Measurements from ENCODE around the gene TMEM63C. TPM values are rescaled to one million over a fixed set of nuclear protein-coding genes. Genes with fewer than 3 reads are reported as not detected.

The TMEM63C gene
- total RNA-seq, 1 donor from 2014 or later = 39.9 TPM

DNA sequence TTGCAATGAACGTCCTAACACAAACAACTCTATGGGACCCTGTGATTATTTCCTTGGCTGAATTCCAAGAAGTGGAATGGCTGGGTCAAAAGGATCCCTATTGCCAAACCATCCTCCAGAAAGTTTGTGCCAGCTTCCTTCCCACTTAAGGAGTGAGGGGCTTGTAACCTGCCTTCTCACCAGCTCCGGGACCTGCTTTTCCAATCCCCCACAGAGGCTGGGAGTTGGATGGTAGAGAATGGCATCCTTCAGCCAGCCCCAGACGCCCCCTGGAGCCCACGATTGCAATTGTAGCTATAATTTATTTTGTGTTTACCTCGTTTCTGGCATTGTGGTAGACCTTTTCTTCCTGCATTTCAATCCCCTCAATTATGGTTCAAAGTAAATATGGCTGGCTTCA, 30.4 kb upstream of the TMEM63C start:
- H3K36me3 Mint-ChIP-seq (ENCODE audit: unreplicated experiment) = no peaks in the 10 kb centered on the region
- TF ChIP-seq CTCF (IDR thresholded peaks at IDR 0.05; ENCODE audit: partially characterized antibody, unreplicated experiment) = peak; percentile 59
- H3K4me3 Mint-ChIP-seq (ENCODE audit: unreplicated experiment) = no peak overlapping the region
- H3K27me3 Mint-ChIP-seq (ENCODE audit: unreplicated experiment) = peaks cover 10% of the 10 kb centered on the region
- H3K4me1 Mint-ChIP-seq (ENCODE audit: low read depth, unreplicated experiment) = peaks cover 25% of the 10 kb centered on the region
- peak overlapping the region; percentile 53 for H3K27ac Mint-ChIP-seq (ENCODE audit: unreplicated experiment)
- DNase-seq = peak; percentile 65
- H3K9me3 Mint-ChIP-seq (ENCODE audit: unreplicated experiment) = peaks cover 1% of the 10 kb centered on the region

DNA sequence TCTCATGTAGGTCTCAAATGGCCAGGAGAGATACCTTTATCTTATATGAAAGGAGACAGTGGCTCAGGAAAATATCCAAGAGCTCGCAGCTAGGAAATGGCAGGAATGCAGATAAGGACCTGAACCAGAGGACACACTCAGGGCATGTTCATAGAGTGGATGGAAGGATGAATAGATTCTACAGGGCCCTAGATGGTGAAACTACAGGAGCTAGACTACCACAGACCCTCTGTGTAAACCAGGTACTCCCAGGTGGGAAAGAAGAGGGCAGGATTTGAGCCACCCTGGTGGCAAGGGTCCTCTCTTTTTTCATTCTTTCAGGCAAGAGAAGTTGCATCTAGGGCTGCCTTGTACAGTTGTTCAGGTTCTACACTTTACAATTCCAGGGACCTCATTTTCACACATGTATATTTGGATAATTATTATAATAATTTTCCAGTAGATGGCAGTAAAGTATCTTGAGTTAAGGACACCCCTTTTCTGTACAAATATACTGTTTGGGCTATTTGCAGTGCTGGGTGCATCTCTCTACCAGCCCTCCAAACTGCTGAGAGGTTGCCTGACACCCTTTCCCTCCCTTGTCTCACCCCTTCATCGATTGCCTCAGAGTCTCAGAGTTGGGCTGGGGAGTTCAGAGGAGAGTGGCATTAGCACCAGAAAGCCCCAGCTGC, 29.5 kb upstream of the TMEM63C start:
- H3K27me3 Mint-ChIP-seq (ENCODE audit: unreplicated experiment) = peaks cover 8% of the 10 kb centered on the region
- no peak overlapping the region for H3K27ac Mint-ChIP-seq (ENCODE audit: unreplicated experiment)
- no peak for DNase-seq

DNA sequence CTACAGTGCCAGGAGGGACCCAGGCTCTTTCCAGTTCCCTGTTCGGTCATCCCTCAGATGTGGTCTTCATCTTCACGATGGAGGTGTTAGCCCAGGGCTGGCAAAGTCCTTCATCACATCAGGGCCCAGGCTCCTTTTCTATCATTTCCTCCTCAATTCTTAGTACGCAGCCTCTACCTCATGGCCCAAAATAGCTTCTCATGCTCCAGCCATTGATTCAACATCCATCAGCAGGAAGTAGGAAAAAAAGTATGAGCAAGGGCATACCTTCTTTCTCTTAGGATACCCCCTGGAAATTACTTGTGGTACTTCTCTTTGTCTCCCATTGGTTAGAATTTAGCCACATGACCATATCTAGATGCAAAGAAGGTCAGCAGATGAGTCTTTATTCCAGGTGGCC, 27.8 kb upstream of the TMEM63C start:
- Mint-ChIP-seq H3K4me1 (ENCODE audit: low read depth, unreplicated experiment) (peaks cover 24% of the 10 kb centered on the region), H3K9me3 (ENCODE audit: unreplicated experiment) (peaks cover 8% of the 10 kb centered on the region)
- no peak for DNase-seq

More for the DNA sequence above, 29.5 kb upstream of the TMEM63C start:
- Mint-ChIP-seq H3K9me3 (ENCODE audit: unreplicated experiment) (peaks cover 1% of the 10 kb centered on the region), H3K36me3 (ENCODE audit: unreplicated experiment) (no peaks in the 10 kb centered on the region), H3K4me1 (ENCODE audit: low read depth, unreplicated experiment) (peaks cover 18% of the 10 kb centered on the region), H3K4me3 (ENCODE audit: unreplicated experiment) (no peak overlapping the region)
- TF ChIP-seq CTCF (IDR thresholded peaks at IDR 0.05; ENCODE audit: partially characterized antibody, unreplicated experiment) = no peak

GRCh38 chr14:77154421-77154820, 27.2 kb upstream of the TMEM63C start:
- TF ChIP-seq CTCF (IDR thresholded peaks at IDR 0.05; ENCODE audit: partially characterized antibody, unreplicated experiment) = no peak
- peaks cover 14% of the 10 kb centered on the region for H3K27me3 Mint-ChIP-seq (ENCODE audit: unreplicated experiment)
- no peak for DNase-seq
- H3K36me3 Mint-ChIP-seq (ENCODE audit: unreplicated experiment) = no peaks in the 10 kb centered on the region
- H3K4me1 Mint-ChIP-seq (ENCODE audit: low read depth, unreplicated experiment) = peaks cover 23% of the 10 kb centered on the region
- peaks cover 9% of the 10 kb centered on the region for H3K9me3 Mint-ChIP-seq (ENCODE audit: unreplicated experiment)
- H3K27ac Mint-ChIP-seq (ENCODE audit: unreplicated experiment) = peak overlapping the region; percentile 55
- no peak overlapping the region for H3K4me3 Mint-ChIP-seq (ENCODE audit: unreplicated experiment)

More for the DNA sequence above, 27.8 kb upstream of the TMEM63C start:
- Mint-ChIP-seq H3K4me3 (ENCODE audit: unreplicated experiment) (no peak overlapping the region), H3K27me3 (ENCODE audit: unreplicated experiment) (peaks cover 16% of the 10 kb centered on the region), H3K36me3 (ENCODE audit: unreplicated experiment) (no peaks in the 10 kb centered on the region), H3K27ac (ENCODE audit: unreplicated experiment) (no peak overlapping the region)
- TF ChIP-seq CTCF (IDR thresholded peaks at IDR 0.05; ENCODE audit: partially characterized antibody, unreplicated experiment) = no peak

DNA sequence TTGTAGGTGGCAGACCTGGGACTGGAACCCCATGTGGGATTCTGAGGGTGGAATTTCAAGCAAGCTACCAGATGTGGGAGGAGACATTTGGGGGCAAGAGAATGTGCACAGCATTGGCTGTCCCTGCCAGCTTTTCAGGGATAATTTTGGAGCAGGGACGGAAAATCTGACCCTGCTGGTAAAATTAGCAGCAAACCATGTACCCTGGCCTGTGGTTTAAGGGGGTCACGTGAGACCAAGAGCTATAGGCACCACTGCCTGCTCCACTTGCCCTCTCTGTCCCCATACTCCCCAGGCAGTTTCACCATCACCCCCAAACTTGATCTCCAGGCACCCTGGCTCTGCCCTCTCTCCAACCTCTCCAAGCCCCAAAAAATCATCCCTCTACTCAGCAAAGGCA, 26.5 kb upstream of the TMEM63C start:
- no peak overlapping the region for H3K27ac Mint-ChIP-seq (ENCODE audit: unreplicated experiment)
- no peak overlapping the region for H3K4me3 Mint-ChIP-seq (ENCODE audit: unreplicated experiment)
- no peaks in the 10 kb centered on the region for H3K36me3 Mint-ChIP-seq (ENCODE audit: unreplicated experiment)
- peaks cover 14% of the 10 kb centered on the region for H3K27me3 Mint-ChIP-seq (ENCODE audit: unreplicated experiment)
- TF ChIP-seq CTCF (IDR thresholded peaks at IDR 0.05; ENCODE audit: partially characterized antibody, unreplicated experiment) = no peak
- no peak for DNase-seq
- H3K9me3 Mint-ChIP-seq (ENCODE audit: unreplicated experiment) = peaks cover 9% of the 10 kb centered on the region
- H3K4me1 Mint-ChIP-seq (ENCODE audit: low read depth, unreplicated experiment) = peaks cover 20% of the 10 kb centered on the region

All from glutamatergic neuron (in vitro differentiated cells).